Mesendoderm (in vitro differentiated cells): ENCODE measurements around the gene ACBD4.

Experiments used
- DNase-seq: peaks from one replicate; pipeline ENCODE4 v3.0.0; 2013
- H2AK5ac ChIP-seq: 2 replicates; pipeline ENCODE4 v1.6.1; 2013; ENCODE audit warnings: low read length, inconsistent platforms
- H2BK120ac ChIP-seq: 2 replicates; pipeline ENCODE4 v1.6.1; 2013; ENCODE audit warnings: low read depth, mild to moderate bottlenecking, low read length, moderate library complexity, mixed read lengths
- H2BK15ac ChIP-seq: replicated peaks from 2 replicates; pipeline ENCODE4 v1.6.1; 2013; ENCODE audit warnings: low read depth, mild to moderate bottlenecking, moderate library complexity
- H2BK5ac ChIP-seq: 2 replicates; pipeline ENCODE4 v1.6.1; 2013; ENCODE audit warnings: low read length, inconsistent platforms
- H3K18ac ChIP-seq: 2 replicates; pipeline ENCODE4 v1.6.1; 2013; ENCODE audit warnings: mild to moderate bottlenecking, low read length, mixed read lengths
- H3K23ac ChIP-seq: one replicate; pipeline ENCODE4 v1.6.1; 2013; ENCODE audit warnings: low read length
- H3K27ac ChIP-seq: 2 replicates; pipeline ENCODE4 v1.5.1; 2013; ENCODE audit warnings: low read depth, mild to moderate bottlenecking, inconsistent platforms, low read length, moderate library complexity
- H3K27me3 ChIP-seq: 2 replicates; pipeline ENCODE4 v1.6.1; 2013; ENCODE audit warnings: low read length, control low read depth, mild to moderate bottlenecking, inconsistent platforms; ENCODE audit not compliant: insufficient read depth, poor library complexity
- H3K36me3 ChIP-seq: 2 replicates; pipeline ENCODE4 v1.6.1; 2013; ENCODE audit warnings: low read length, inconsistent platforms; ENCODE audit not compliant: control insufficient read depth, insufficient read depth
- H3K4ac ChIP-seq: one replicate; pipeline ENCODE4 v1.6.1; 2013; ENCODE audit warnings: low read depth, mild to moderate bottlenecking, low read length, moderate library complexity
- H3K4me1 ChIP-seq: 2 replicates; pipeline ENCODE4 v1.6.1; 2013; ENCODE audit warnings: low read depth, low read length, inconsistent platforms; ENCODE audit not compliant: control insufficient read depth
- H3K4me2 ChIP-seq: 2 replicates; pipeline ENCODE4 v1.6.1; 2013; ENCODE audit warnings: low read length
- H3K4me3 ChIP-seq: 2 replicates; pipeline ENCODE4 v1.5.1; 2013; ENCODE audit warnings: mild to moderate bottlenecking, low read length
- H3K56ac ChIP-seq: one replicate; pipeline ENCODE4 v1.6.1; 2013; ENCODE audit warnings: low read length
- H3K79me1 ChIP-seq: 2 replicates; pipeline ENCODE4 v1.6.1; 2013; ENCODE audit warnings: low read length, inconsistent platforms
- H3K79me2 ChIP-seq: 2 replicates; pipeline ENCODE4 v1.6.1; 2013; ENCODE audit warnings: mild to moderate bottlenecking, low read length; ENCODE audit not compliant: control insufficient read depth, insufficient read depth
- H3K9ac ChIP-seq: 2 replicates; pipeline ENCODE4 v1.6.1; 2013; ENCODE audit warnings: low read length, inconsistent platforms
- H4K5ac ChIP-seq: one replicate; pipeline ENCODE4 v1.6.1; 2013; ENCODE audit warnings: low read length
- H4K8ac ChIP-seq: one replicate; pipeline ENCODE4 v1.6.1; 2013; ENCODE audit warnings: low read depth, mild to moderate bottlenecking, control low read depth, low read length, moderate library complexity
- WGBS: extraction: QIAGEN DNeasy Blood & Tissue Kit; methylation state at CpG from one replicate; pipeline ENCODE4 v1.1.7; 2013; ENCODE audit warnings: low lambda C conversion rate, missing lambda C conversion rate; ENCODE audit not compliant: insufficient coverage; ENCODE audit errors: extremely low coverage; 5-methylcytosine and 5-hydroxymethylcytosine counted together

The ACBD4 gene

GRCh38 chr17:45146890-45147580 is 11.5 kb downstream of the ACBD4 start:
- Histone ChIP-seq H3K4me2 (peak overlapping the region; percentile 56), H3K4me1 (peaks cover 9% of the 10 kb centered on the region), H3K36me3 (no peaks in the 10 kb centered on the region), H2BK120ac (no peak overlapping the region), H4K5ac (peak overlapping the region; percentile 95), H2AK5ac (peak overlapping the region; percentile 100), H2BK15ac (no peak overlapping the region), H4K8ac (no peak overlapping the region), H3K4ac (peak overlapping the region; percentile 99), H3K79me2 (peaks cover 16% of the 10 kb centered on the region), H3K4me3 (peak overlapping the region; percentile 82), H3K27ac (peak overlapping the region; percentile 94), H3K9ac (peak overlapping the region; percentile 87), H3K18ac (peak overlapping the region; percentile 77), H2BK5ac (peak overlapping the region; percentile 85), H3K23ac (no peak overlapping the region), H3K79me1 (peaks cover 6% of the 10 kb centered on the region), H3K56ac (peak overlapping the region; percentile 93), H3K27me3 (no peaks in the 10 kb centered on the region)
- no peak for DNase-seq
- no CpG with 5 or more reads among the region's 29 CpGs for WGBS

DNA sequence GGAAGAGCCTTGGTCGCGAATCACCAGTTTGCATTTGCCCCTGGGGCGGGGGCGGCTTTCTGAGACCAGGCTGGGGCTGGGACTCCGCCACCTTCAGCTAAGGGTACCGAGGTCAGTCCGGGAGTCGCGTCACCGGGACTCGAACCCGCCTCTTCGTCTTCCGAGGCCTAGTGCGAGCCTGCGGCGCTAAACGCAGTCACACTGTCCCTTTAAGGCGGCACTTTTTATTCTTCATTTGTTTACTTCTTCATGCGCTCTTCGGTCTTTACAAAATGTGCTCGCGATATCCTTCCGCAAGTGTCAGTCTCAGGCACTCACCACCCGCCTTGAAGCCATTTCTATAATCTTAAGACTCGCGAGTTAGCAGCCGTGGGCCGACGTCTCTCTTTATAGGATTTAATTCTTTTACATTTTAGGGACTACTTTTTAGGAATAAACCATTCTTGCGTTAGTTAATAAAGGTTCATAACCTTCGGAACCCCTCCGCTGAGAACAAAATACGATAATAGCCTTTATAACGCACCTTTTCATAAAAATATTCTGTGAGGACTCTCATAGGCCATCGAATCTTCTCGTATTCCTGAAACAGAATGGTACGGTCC is 12.2 kb downstream of the ACBD4 start:
- no CpG with 5 or more reads among the region's 38 CpGs for WGBS
- Histone ChIP-seq H3K27ac (peak overlapping the region; percentile 94), H3K4ac (peak overlapping the region; percentile 8)

GRCh38 chr17:45148183-45149036 is 12.9 kb downstream of the ACBD4 start, which contains the start of gene HEXIM1:
TSS of gene HEXIM1 (plus strand) at chr17:45148475. CDS start at chr17:45149191, 716 bp downstream.
- no peak within 1 kb of the TSS for H2BK15ac ChIP-seq
- H3K18ac ChIP-seq: peak within 1 kb of the TSS; percentile 77
- H3K9ac ChIP-seq: peak within 1 kb of the TSS; percentile 94
- no peak within 1 kb of the TSS for H4K8ac ChIP-seq
- peak within 1 kb of the TSS; percentile 96 for H3K56ac ChIP-seq
- H2AK5ac ChIP-seq: no peak within 1 kb of the TSS
- no peak within 1 kb of the TSS for H2BK120ac ChIP-seq
- no CpG with 5 or more reads among the region's 58 CpGs for WGBS
- H3K4me2 ChIP-seq: peak within 1 kb of the TSS; percentile 73
- peak within 1 kb of the TSS; percentile 26 for H3K23ac ChIP-seq
- H2BK5ac ChIP-seq: peak within 1 kb of the TSS; percentile 77
- no peak within 1 kb of the TSS for H4K5ac ChIP-seq
- peak within 1 kb of the TSS; percentile 8 for H3K4ac ChIP-seq
- DNase-seq: peak; percentile 100
- peaks cover 16% of the 10 kb centered on the region for H3K79me2 ChIP-seq
- H3K79me1 ChIP-seq: peaks cover 6% of the 10 kb centered on the region
- H3K4me3 ChIP-seq: peak within 1 kb of the TSS; percentile 91
- no peaks in the 10 kb centered on the region for H3K36me3 ChIP-seq
- H3K27me3 ChIP-seq: no peaks in the 10 kb centered on the region
- H3K4me1 ChIP-seq: peaks cover 4% of the 10 kb centered on the region
- peak within 1 kb of the TSS; percentile 94 for H3K27ac ChIP-seq

More for the DNA sequence above, 12.2 kb downstream of the ACBD4 start:
- peak overlapping the region; percentile 77 for H3K18ac ChIP-seq
- peak overlapping the region; percentile 44 for H3K4me2 ChIP-seq
- peaks cover 16% of the 10 kb centered on the region for H3K79me2 ChIP-seq
- no peak overlapping the region for H2BK120ac ChIP-seq
- no peak overlapping the region for H4K8ac ChIP-seq
- H3K79me1 ChIP-seq: peaks cover 6% of the 10 kb centered on the region
- DNase-seq: peak; percentile 98
- no peaks in the 10 kb centered on the region for H3K36me3 ChIP-seq
- H3K23ac ChIP-seq: no peak overlapping the region
- peaks cover 9% of the 10 kb centered on the region for H3K4me1 ChIP-seq
- H3K4me3 ChIP-seq: peak overlapping the region; percentile 82
- no peak overlapping the region for H4K5ac ChIP-seq
- H3K27me3 ChIP-seq: no peaks in the 10 kb centered on the region
- peak overlapping the region; percentile 77 for H2BK5ac ChIP-seq
- H3K9ac ChIP-seq: peak overlapping the region; percentile 85
- H2AK5ac ChIP-seq: no peak overlapping the region
- no peak overlapping the region for H2BK15ac ChIP-seq
- H3K56ac ChIP-seq: peak overlapping the region; percentile 93

DNA sequence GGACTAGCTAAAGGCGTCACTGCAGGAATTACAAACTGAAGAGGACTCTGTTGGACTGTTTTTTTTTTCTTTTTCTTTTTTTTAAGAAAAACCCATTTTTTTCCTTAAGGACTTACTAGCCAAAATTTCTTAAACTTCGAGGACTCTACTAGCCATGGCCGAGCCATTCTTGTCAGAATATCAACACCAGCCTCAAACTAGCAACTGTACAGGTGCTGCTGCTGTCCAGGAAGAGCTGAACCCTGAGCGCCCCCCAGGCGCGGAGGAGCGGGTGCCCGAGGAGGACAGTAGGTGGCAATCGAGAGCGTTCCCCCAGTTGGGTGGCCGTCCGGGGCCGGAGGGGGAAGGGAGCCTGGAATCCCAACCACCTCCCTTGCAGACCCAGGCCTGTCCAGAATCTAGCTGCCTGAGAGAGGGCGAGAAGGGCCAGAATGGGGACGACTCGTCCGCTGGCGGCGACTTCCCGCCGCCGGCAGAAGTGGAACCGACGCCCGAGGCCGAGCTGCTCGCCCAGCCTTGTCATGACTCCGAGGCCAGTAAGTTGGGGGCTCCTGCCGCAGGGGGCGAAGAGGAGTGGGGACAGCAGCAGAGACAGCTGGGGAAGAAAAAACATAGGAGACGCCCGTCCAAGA is 13.7 kb downstream of the ACBD4 start:
- peak overlapping the region; percentile 26 for H3K23ac ChIP-seq
- H3K9ac ChIP-seq: peak overlapping the region; percentile 94
- no peak overlapping the region for H2AK5ac ChIP-seq
- H3K27ac ChIP-seq: peak overlapping the region; percentile 79
- H2BK15ac ChIP-seq: no peak overlapping the region
- peaks cover 16% of the 10 kb centered on the region for H3K79me2 ChIP-seq
- WGBS: no CpG with 5 or more reads among the region's 32 CpGs
- H3K79me1 ChIP-seq: peaks cover 6% of the 10 kb centered on the region
- H3K4me3 ChIP-seq: peak overlapping the region; percentile 91
- no peak overlapping the region for H4K5ac ChIP-seq
- no peak overlapping the region for H3K4ac ChIP-seq
- peak overlapping the region; percentile 73 for H3K4me2 ChIP-seq
- no peak overlapping the region for H4K8ac ChIP-seq
- H3K56ac ChIP-seq: peak overlapping the region; percentile 96
- H3K4me1 ChIP-seq: peaks cover 3% of the 10 kb centered on the region
- no peaks in the 10 kb centered on the region for H3K27me3 ChIP-seq
- H2BK5ac ChIP-seq: no peak overlapping the region
- H3K18ac ChIP-seq: peak overlapping the region; percentile 46
- H3K36me3 ChIP-seq: no peaks in the 10 kb centered on the region
- peak; percentile 93 for DNase-seq
- no peak overlapping the region for H2BK120ac ChIP-seq
